LNCAP (cell line): Measurements from ENCODE around the gene EML3.
A peak's percentile ranks its signal among the peaks of the same experiment; 100 is the strongest.

Experiments
- TF ChIP-seq, protein P1 (sequence below): fragments of 450-650 bp; IDR thresholded peaks from 2 replicates; pipeline ENCODE4 v1.5.1; 2017; ENCODE audit warnings: mild to moderate bottlenecking

Gene EML3, protein sequence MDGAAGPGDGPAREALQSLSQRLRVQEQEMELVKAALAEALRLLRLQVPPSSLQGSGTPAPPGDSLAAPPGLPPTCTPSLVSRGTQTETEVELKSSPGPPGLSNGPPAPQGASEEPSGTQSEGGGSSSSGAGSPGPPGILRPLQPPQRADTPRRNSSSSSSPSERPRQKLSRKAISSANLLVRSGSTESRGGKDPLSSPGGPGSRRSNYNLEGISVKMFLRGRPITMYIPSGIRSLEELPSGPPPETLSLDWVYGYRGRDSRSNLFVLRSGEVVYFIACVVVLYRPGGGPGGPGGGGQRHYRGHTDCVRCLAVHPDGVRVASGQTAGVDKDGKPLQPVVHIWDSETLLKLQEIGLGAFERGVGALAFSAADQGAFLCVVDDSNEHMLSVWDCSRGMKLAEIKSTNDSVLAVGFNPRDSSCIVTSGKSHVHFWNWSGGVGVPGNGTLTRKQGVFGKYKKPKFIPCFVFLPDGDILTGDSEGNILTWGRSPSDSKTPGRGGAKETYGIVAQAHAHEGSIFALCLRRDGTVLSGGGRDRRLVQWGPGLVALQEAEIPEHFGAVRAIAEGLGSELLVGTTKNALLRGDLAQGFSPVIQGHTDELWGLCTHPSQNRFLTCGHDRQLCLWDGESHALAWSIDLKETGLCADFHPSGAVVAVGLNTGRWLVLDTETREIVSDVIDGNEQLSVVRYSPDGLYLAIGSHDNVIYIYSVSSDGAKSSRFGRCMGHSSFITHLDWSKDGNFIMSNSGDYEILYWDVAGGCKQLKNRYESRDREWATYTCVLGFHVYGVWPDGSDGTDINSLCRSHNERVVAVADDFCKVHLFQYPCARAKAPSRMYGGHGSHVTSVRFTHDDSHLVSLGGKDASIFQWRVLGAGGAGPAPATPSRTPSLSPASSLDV

DNA sequence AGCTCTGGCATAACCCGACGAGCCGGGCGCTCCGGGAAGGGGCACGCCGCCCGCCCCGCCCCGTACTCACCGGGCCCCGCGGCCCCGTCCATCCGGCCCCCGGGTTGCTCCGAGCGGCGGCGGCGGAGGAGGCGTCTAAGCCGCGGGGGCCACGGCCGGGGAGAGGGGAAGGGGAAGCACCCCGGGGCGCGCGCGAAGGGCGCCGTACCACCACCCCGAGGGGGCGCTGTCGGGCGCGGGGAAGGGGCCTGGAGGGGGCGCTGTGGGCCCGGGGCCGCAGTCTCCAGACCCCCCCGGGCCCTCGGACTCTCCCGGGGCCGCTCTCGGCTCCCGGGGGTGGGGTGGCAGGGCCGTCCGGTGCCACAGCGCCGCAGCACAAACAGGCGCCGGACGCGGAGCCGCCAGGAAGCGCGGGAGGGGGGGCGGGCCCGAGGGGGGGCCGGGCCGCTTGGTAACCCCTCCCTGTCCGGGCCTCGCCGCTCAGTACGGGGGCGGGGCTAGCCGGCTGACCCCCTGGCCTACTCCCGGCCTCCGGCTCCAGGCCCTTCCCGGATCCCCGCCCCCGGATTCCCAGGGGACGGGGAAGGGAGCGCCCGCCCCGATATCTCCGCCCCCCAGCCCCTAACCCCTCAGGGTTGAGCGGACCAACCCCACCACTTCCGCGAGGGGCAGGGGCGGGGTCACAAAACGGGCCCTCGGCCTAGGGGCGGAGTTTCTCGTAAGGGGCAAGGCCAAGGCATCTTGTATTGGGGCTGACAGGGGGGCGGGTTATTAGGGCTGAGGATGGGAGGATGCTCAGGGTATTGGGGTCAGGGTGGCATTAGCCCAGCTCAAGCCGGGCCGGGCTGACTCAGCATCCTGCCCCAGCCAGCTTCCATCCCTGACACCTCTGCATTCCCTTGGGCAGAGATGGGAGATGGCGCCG, at the start of gene EML3, which contains the start of gene ROM1:
Gene EML3, minus strand, starts transcription at position 410 of the 925 bp plus-strand sequence. Its CDS starts 318 bp downstream, at position 92.
Gene ROM1, plus strand, starts transcription at position 892 of the 925 bp plus-strand sequence. Its CDS starts 25 bp downstream, at position 917.
- TF ChIP-seq, protein P1, sequence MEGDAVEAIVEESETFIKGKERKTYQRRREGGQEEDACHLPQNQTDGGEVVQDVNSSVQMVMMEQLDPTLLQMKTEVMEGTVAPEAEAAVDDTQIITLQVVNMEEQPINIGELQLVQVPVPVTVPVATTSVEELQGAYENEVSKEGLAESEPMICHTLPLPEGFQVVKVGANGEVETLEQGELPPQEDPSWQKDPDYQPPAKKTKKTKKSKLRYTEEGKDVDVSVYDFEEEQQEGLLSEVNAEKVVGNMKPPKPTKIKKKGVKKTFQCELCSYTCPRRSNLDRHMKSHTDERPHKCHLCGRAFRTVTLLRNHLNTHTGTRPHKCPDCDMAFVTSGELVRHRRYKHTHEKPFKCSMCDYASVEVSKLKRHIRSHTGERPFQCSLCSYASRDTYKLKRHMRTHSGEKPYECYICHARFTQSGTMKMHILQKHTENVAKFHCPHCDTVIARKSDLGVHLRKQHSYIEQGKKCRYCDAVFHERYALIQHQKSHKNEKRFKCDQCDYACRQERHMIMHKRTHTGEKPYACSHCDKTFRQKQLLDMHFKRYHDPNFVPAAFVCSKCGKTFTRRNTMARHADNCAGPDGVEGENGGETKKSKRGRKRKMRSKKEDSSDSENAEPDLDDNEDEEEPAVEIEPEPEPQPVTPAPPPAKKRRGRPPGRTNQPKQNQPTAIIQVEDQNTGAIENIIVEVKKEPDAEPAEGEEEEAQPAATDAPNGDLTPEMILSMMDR = peak; percentile 83

DNA sequence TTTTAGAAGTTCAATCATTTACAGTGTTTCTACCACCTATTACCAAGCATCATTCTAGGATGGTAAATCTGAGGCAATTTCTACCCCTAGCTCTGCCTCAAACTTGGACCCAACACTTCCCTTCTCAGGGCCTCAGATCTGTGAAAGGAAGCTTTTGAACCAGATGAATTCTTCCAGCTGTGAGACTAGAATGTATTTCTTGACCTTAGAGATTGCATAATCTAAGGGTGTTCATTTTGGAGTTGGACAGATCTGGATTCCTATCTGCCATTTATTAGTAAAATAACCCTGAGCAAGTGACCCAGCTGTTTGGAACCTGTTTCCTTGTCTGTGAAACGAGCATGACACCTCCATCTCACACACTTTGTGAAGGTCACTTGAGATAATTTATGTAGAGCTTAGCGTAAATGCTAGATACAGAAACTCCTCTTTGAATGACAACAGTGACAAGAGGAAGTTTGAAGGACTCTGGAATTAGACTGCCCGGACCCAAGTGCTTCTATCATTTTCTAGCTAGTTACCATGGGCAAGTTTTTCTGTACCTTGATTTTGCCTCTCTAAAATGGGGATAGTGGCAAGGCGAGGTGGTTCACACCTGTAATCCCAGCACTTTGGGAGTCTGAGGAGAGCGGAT, 44.3 kb upstream of the EML3 start:
- TF ChIP-seq, protein P1 = no peak

DNA sequence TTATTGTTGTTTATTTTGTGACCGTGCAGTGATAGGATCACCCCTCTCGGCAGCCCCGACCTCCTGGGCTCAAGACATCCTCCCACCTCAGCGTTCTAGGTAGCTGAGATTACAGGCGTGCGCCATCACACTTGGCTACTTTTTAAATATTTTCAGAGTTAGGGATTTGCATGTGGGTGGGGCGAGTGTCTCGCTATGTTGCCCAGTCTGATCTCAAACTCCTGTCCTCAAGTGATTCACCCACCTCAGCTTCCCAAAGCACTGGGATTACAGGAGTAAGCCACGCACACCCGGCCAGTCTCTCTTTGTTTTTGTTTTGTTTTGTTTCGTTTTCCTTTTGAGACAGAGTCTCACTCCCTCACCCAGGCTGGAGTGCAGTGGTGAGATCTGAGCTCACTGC, 41.7 kb upstream of the EML3 start:
- TF ChIP-seq, protein P1 = no peak

DNA sequence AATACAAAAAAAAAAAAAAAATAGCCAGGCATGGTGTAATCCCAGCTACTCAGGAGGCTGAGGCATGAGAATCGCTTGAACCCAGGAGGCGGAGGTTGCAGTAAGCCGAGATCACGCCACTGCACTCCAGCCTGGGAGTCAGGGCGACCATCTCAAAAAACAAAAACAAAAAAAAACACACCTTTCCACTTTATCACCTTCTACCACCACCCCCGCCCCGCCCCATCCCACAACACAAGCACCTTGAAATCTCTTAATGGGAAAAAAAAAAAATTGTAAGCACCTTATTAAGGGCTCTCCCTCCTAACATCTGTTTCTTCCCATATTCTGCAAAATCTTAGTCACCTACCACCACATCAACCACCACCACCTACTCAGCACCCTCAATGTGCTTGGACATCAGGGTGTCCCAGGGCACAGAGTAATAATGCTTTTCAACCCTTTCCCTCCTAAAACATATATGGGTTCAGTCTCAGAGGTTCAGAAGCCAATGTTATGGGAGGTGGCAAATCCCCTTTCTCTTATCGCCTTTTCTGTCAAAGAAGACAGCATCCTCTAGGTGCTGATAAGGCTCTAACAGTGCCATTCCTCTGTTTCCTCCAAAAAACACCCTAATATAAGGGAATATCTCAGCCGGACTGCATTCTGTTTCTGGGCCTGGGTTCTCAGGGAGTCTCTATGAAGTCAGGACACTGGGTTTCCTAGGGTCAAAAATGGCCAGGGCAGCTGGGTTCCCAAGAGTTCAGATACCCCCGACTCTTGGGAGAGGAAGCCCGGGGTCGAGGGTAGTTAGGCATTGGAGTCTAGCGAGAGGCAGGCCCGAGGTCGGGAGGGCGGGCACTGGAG, 39.8 kb upstream of the EML3 start:
- TF ChIP-seq, protein P1 = no peak

DNA sequence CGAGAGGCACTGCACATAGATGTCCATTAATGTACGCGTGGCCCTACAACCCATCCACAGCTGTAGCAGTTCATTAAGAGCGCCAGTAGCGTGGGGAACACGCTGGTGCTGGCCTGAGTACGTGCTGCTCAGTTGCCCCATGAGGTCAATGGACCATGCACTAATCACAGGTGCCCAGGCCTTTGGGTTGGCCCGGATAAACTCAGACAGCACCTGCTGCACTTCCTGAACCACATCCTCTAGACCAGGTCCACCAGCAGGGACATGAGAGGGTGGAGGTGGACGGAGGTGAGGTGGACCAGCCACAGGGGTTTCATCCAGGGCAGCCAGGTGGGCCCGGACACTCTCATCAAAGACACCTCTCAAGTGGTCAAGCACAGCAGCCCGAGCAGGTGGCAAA, 36.9 kb upstream of the EML3 start:
- TF ChIP-seq, protein P1 = no peak

DNA sequence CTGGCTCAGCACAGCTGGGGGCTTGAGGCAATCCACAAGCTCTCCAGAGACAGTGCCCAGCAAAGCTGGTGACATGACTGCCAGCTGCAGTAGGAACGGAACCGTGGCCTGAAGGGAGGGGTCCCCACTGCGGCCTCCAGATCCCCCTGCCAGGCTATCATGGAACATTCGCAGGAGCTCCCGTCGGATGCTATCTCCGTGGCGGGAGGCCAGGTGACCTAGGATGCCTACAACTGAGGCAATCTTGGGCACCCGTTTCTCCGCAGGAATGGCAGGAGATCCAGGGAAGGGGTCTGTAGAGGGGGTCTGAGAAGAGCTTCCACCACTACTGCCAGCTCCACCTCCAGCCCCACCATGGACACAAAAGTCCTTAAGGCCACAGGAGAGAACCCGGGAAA, 36.4 kb upstream of the EML3 start:
- TF ChIP-seq, protein P1 = no peak
